Peyer's patch (tissue), 4 donors: ENCODE results near the gene CELF1. TPM values are rescaled to one million over a fixed set of nuclear protein-coding genes. Genes with fewer than 3 reads are reported as not detected.

Source experiments
- DNase-seq, 3 donors: peaks; one replicate each; pipeline ENCODE4 v3.0.0-alpha.2; 2017 to 2019
- H3K27ac ChIP-seq, 4 donors: fragments of 200-600 bp; sonication (generic); one replicate each; pipeline ENCODE4 v1.5.1; 2016 to 2019
- H3K27me3 ChIP-seq, 2 donors: fragments of 200-600 bp; sonication (generic); one replicate each; pipeline ENCODE4 v1.5.1; 2019
- H3K36me3 ChIP-seq, 3 donors: fragments of 200-600 bp; sonication (generic); one replicate each; pipeline ENCODE4 v1.5.1; 2016 to 2019
- H3K4me1 ChIP-seq, 4 donors: fragments of 200-600 bp; sonication (generic); one replicate each; pipeline ENCODE4 v1.5.1; 2016 to 2019
- H3K4me3 ChIP-seq, 4 donors: fragments of 200-600 bp; sonication (generic); 1 replicate in 3 of 4; 2 replicates in 1 of 4; pipeline ENCODE4 v1.5.1; 2016 to 2019; ENCODE audit warnings: mild to moderate bottlenecking in 1 of 4
- H3K9me3 ChIP-seq, 4 donors: fragments of 200-600 bp; sonication (generic); one replicate each; pipeline ENCODE4 v1.5.1; 2016 to 2019; ENCODE audit warnings: mild to moderate bottlenecking in 1 of 4
- POLR2A ChIP-seq, 2 donors: fragments of 450-650 bp; IDR thresholded peaks; one replicate each; pipeline ENCODE4 v1.5.1; 2017; ENCODE audit warnings: antibody characterized with exemption in 2 of 2, mild to moderate bottlenecking in 2 of 2, moderate library complexity in 2 of 2
- total RNA-seq, 4 donors: library from RNA; depleted of rRNA; stranded (reverse); fragments of >200 nt; gene quantifications; one replicate each; pipeline ENCODE4 v1.1.0, GENCODE V29; 2016
- TF ChIP-seq, protein P1 (sequence below), 6 experiments: fragments of 450-650 bp in 4 of 6; fragments of 200-600 bp in 2 of 6; sonication (generic) in 1 of 6; IDR thresholded peaks; one replicate each; pipeline ENCODE4 v1.5.1; 2017 to 2019; ENCODE audit warnings: antibody characterized with exemption in 6 of 6, mild to moderate bottlenecking in 3 of 6, moderate library complexity in 1 of 6

CELF1 gene
- total RNA-seq, 4 donors from 2014 or later, result 90.7 to 134 (median 121) TPM

DNA sequence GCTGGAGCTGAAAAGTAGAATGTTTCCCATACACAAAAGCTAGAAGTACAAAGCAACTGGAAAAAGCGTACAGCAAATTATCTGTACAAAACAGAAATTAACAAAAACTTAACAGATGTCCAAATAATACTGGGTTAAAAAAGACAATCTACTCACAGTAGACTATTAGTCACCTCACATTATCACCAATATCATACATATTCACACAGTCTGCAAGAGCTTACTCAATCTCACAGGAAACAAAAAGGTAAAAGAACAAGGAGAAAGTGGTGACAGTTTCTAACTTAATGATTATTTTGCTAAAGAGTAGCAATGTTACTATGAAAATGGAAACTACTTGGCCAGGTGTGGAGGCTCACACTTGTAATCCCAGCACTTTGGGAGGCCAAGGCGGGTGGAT, 11.9 kb downstream of the CELF1 start:
- Histone ChIP-seq H3K4me1 (peaks cover 0 to 39% (median 5%) of the 10 kb centered on the region in 4 donors), H3K36me3 (no peaks in the 10 kb centered on the region), H3K27ac (no peak overlapping the region), H3K4me3 (no peak overlapping the region), H3K27me3 (no peaks in the 10 kb centered on the region), H3K9me3 (no peaks in the 10 kb centered on the region)
- DNase-seq, result no peak
- TF ChIP-seq, protein P1, sequence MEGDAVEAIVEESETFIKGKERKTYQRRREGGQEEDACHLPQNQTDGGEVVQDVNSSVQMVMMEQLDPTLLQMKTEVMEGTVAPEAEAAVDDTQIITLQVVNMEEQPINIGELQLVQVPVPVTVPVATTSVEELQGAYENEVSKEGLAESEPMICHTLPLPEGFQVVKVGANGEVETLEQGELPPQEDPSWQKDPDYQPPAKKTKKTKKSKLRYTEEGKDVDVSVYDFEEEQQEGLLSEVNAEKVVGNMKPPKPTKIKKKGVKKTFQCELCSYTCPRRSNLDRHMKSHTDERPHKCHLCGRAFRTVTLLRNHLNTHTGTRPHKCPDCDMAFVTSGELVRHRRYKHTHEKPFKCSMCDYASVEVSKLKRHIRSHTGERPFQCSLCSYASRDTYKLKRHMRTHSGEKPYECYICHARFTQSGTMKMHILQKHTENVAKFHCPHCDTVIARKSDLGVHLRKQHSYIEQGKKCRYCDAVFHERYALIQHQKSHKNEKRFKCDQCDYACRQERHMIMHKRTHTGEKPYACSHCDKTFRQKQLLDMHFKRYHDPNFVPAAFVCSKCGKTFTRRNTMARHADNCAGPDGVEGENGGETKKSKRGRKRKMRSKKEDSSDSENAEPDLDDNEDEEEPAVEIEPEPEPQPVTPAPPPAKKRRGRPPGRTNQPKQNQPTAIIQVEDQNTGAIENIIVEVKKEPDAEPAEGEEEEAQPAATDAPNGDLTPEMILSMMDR (IDR thresholded peaks at IDR 0.05), result no peak
- TF ChIP-seq POLR2A (IDR thresholded peaks at IDR 0.05), result no peak

DNA sequence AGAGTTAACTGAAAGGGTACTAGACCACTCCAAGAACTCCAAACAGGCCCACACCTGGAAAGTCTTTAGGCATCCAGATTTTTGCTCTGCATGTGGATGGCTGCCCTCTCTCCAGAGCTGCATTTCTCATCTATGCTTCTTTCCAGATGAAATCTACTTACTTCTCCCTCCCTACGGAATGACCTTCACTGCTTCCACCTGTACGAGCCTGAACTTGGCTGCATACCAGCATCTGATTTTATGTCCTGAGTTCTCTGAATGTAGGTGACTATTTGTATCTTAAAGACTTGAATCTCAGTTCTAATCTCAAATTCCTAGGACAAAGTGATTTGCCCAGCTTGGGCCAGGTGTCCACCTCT, 13.3 kb downstream of the CELF1 start:
- peaks cover 0 to 41% (median 5%) of the 10 kb centered on the region in 4 donors for H3K4me1 ChIP-seq
- no peak overlapping the region for H3K27ac ChIP-seq

DNA sequence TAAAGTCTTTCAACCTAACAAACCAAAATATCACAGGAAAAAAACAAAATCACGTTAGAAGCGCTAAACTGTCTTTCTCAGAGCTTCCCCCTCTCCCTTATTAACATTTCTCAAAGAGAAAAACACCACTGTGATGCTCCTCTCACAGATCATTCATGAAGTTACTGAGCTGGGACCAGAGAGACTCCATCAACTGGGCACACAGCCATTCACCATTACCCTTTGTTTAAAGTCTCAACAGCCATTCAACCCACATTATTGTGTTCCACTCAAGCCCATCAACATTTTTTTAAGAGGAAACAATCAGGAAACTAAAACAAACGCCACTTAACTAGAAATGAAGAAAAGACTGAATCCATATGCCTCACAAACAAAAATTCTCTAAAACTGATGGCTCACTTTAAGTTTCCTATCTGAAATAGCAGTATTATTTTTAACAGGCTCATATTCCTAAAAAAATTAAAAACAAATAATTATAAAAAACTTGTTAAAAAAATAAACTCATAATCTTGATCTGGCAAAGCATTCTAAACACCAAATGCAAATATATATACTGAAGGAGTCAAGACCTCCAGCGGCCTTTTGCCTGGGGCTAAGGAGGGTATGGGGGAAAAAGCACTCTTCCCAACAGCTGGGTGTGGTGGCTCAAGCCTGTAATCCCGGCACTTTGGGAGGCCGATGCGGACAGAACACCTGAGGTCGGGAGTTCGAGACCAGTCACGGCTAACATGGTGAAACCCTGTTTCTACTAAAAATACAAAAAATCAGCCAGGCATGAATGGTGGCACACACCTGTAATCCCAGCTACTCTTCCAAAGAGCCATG, 14.0 kb downstream of the CELF1 start:
- H3K27ac ChIP-seq, result no peak overlapping the region
- H3K27me3 ChIP-seq, result no peaks in the 10 kb centered on the region
- DNase-seq, result no peak
- H3K4me3 ChIP-seq, result no peak overlapping the region
- H3K9me3 ChIP-seq, result no peaks in the 10 kb centered on the region
- H3K4me1 ChIP-seq, result peaks cover 0 to 42% (median 5%) of the 10 kb centered on the region in 4 donors
- no peaks in the 10 kb centered on the region for H3K36me3 ChIP-seq
- no peak for TF ChIP-seq POLR2A (IDR thresholded peaks at IDR 0.05)
- TF ChIP-seq, protein P1 (IDR thresholded peaks at IDR 0.05), result no peak

More for the DNA sequence above, 13.3 kb downstream of the CELF1 start:
- no peak for DNase-seq
- TF ChIP-seq, protein P1 (IDR thresholded peaks at IDR 0.05), result no peak
- TF ChIP-seq POLR2A (IDR thresholded peaks at IDR 0.05), result no peak
- Histone ChIP-seq H3K4me3 (no peak overlapping the region), H3K9me3 (no peaks in the 10 kb centered on the region), H3K36me3 (no peaks in the 10 kb centered on the region), H3K27me3 (no peaks in the 10 kb centered on the region)

DNA sequence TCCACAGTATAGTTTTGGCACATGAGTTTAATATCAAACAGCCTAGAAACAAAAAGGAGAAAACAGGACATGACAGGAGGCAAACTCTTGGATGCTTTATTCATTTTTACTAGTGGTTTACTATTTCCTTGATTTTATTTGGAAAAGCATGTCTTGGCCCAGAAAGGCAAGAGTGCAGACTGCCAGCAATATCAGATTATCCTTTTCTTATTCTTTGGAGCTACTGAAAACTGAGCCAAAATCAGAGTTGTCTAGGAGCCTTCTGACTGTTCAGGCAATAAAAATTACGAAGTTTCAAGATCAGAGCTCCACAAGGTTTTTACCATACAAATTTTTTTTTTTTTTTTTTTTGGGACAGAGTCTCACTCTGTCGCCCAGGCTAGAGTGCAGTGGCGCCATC, 16.0 kb downstream of the CELF1 start:
- no peak for DNase-seq
- Histone ChIP-seq H3K36me3 (no peaks in the 10 kb centered on the region), H3K27ac (no peak overlapping the region), H3K4me1 (peaks cover 0 to 55% (median 7%) of the 10 kb centered on the region in 4 donors), H3K27me3 (no peaks in the 10 kb centered on the region), H3K9me3 (no peaks in the 10 kb centered on the region), H3K4me3 (no peak overlapping the region)
- no peak for TF ChIP-seq POLR2A (IDR thresholded peaks at IDR 0.05)
- TF ChIP-seq, protein P1 (IDR thresholded peaks at IDR 0.05), result no peak

DNA sequence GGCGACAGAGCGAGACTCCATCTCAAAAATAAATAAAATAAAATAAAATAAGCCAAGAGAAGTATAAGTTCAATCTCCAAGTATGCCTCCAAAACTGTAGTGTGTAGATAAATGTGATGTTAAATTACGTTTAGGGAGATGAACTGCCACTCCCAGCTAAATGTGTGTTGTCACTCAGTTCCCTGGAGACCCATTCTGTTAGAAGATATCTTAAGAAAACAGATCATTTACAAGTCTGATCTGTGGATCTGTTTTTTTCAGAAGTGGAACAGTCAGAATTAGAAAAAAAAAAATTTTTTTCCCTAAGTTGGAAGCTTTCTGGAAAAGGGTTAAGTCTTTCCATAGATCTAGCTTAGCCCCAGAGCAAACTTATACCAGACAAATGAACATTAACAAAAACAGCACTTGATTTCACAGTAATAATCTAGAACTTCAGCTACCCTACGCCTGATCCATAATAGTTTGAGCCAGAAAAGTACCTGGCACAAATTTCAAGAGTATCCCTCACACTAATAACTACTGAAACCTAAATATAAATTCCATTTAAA, 18.2 kb downstream of the CELF1 start:
- Histone ChIP-seq H3K4me1 (peaks cover 0 to 49% (median 3%) of the 10 kb centered on the region in 4 donors), H3K4me3 (no peak overlapping the region), H3K27me3 (no peaks in the 10 kb centered on the region), H3K36me3 (no peaks in the 10 kb centered on the region), H3K9me3 (no peaks in the 10 kb centered on the region), H3K27ac (no peak overlapping the region)
- DNase-seq, result no peak
- TF ChIP-seq POLR2A (IDR thresholded peaks at IDR 0.05), result no peak
- TF ChIP-seq, protein P1 (IDR thresholded peaks at IDR 0.05), result no peak
